HCT116 (cell line): ENCODE data around the gene SLC2A5. TPM values are rescaled to one million over a fixed set of nuclear protein-coding genes. Genes with fewer than 3 reads are reported as not detected.

Source experiments
- ATAC-seq: fragments of 200-7000 bp; cut with Tn5 transposase; 2 replicates; pipeline ENCODE4 v1.9.1; 2020; ENCODE audit warnings: mild to moderate bottlenecking, moderate library complexity
- BruUV-seq: library from RNA; stranded (reverse); fragments of 400-500 nt; replicated peaks from 2 replicates; lab custom pipeline; 2021; lab: Mats Ljungman, UMichigan
- CTCF ChIA-PET: fragments of 300-600 bp; sonication (Branson Sonifier 250); formaldehyde crosslinking; loops from one replicate; lab custom pipeline; 2021; ENCODE audit warnings: antibody characterized with exemption; lab: Charles Lee
- POLR2A ChIA-PET: fragments of 300-600, 350-600 bp; sonication (Branson Sonifier 250); formaldehyde crosslinking; loops from one replicate; lab custom pipeline; 2021; ENCODE audit warnings: antibody characterized with exemption; lab: Charles Lee
- RAD21 ChIA-PET, 2 experiments: fragments of 300-600 bp; sonication (Branson Sonifier 250); formaldehyde crosslinking; loops; one replicate each; lab custom pipeline; 2023; ENCODE audit warnings: low total read pairs in 2 of 2; ENCODE audit not compliant: uncharacterized antibody in 2 of 2, unreplicated experiment in 2 of 2, low non-redundant PET in 1 of 2; lab: Charles Lee
- DNase-seq: peaks from one replicate; pipeline ENCODE4 v3.0.0-alpha.2; 2010; ENCODE audit warnings: low read depth, low spot score
- H2AFZ ChIP-seq: fragments of 200-600 bp; shearing (Covaris generic), sonication (generic); 2 replicates; pipeline ENCODE4 v1.6.1; 2017; ENCODE audit warnings: low read depth, mixed run types, mixed read lengths, antibody characterized with exemption, low read length; ENCODE audit not compliant: poor library complexity, severe bottlenecking
- H3K27ac ChIP-seq: 2 replicates; pipeline ENCODE4 v1.5.1; 2012; ENCODE audit warnings: low read depth, low read length
- H3K27me3 ChIP-seq: fragments of 200-600 bp; sonication (generic); 2 replicates; pipeline ENCODE4 v1.6.1; 2016; ENCODE audit warnings: mixed run types, low read length, mixed read lengths; ENCODE audit not compliant: insufficient read depth
- H3K36me3 ChIP-seq, 2 experiments: fragments of 200-500 bp in 1 of 2; fragments of 200-600 bp in 1 of 2; sonication (Bioruptor generic) in 1 of 2; sonication (generic) in 1 of 2; 2 replicates each; pipeline versions ENCODE4 v1.5.1 to v1.6.1; 2014 to 2016; ENCODE audit warnings: low read length in 2 of 2, inconsistent platforms in 1 of 2, mixed read lengths in 1 of 2, mixed run types in 1 of 2; ENCODE audit not compliant: insufficient read depth in 2 of 2, control insufficient read depth in 1 of 2
- H3K4me1 ChIP-seq, 2 experiments: fragments of 200-600 bp in 1 of 2; sonication (generic) in 1 of 2; 2 replicates each; pipeline versions ENCODE4 v1.5.1 to v1.6.1; 2012 to 2017; ENCODE audit warnings: low read length in 2 of 2, inconsistent platforms in 1 of 2, mild to moderate bottlenecking in 1 of 2, mixed read lengths in 1 of 2, mixed run types in 1 of 2, moderate library complexity in 1 of 2; ENCODE audit not compliant: insufficient read depth in 2 of 2, control insufficient read depth in 1 of 2
- H3K4me2 ChIP-seq: fragments of 200-600 bp; sonication (generic); 2 replicates; pipeline ENCODE4 v1.6.1; 2017; ENCODE audit warnings: mixed run types, low read length, mixed read lengths
- H3K4me3 ChIP-seq, 2 experiments: fragments of 200-600 bp in 1 of 2; sonication (generic) in 1 of 2; replicated peaks in 1 of 2; 2 replicates each; pipeline ENCODE4 v1.5.1; 2011 to 2016; ENCODE audit warnings: low read length in 2 of 2, control low read depth in 1 of 2, low read depth in 1 of 2, mild to moderate bottlenecking in 1 of 2, mixed read lengths in 1 of 2, mixed run types in 1 of 2
- H3K79me2 ChIP-seq: fragments of 200-600 bp; sonication (generic); 2 replicates; pipeline ENCODE4 v1.6.1; 2017; ENCODE audit warnings: mild to moderate bottlenecking, mixed run types, low read length, moderate library complexity, mixed read lengths; ENCODE audit not compliant: insufficient read depth
- H3K9ac ChIP-seq: fragments of 200-600 bp; sonication (generic); 2 replicates; pipeline ENCODE4 v1.6.1; 2016; ENCODE audit warnings: low read length, mixed read lengths
- H3K9me2 ChIP-seq: fragments of 200-600 bp; sonication (generic), shearing (Covaris generic); 2 replicates; pipeline ENCODE4 v1.6.1; 2017; ENCODE audit warnings: mixed run types, mild to moderate bottlenecking, moderate library complexity; ENCODE audit not compliant: insufficient read depth
- H3K9me3 ChIP-seq, 2 experiments: fragments of 200-500 bp in 1 of 2; fragments of 200-600 bp in 1 of 2; sonication (Bioruptor generic) in 1 of 2; sonication (generic) in 1 of 2; 2 replicates each; pipeline ENCODE4 v1.6.1; 2014 to 2017; ENCODE audit warnings: low read length in 2 of 2, mixed read lengths in 2 of 2, inconsistent platforms in 1 of 2, low read depth in 1 of 2, mild to moderate bottlenecking in 1 of 2, mixed run types in 1 of 2, moderate library complexity in 1 of 2; ENCODE audit not compliant: control insufficient read depth in 1 of 2, insufficient read depth in 1 of 2
- H4K20me1 ChIP-seq: fragments of 200-600 bp; sonication (generic), shearing (Covaris generic); 2 replicates; pipeline ENCODE4 v1.6.1; 2017; ENCODE audit warnings: mixed run types, mild to moderate bottlenecking, moderate library complexity; ENCODE audit not compliant: insufficient read depth
- ATF3 ChIP-seq: IDR thresholded peaks from 2 replicates; pipeline ENCODE4 v1.6.1; 2012
- CBX3 ChIP-seq: IDR thresholded peaks from 2 replicates; pipeline ENCODE4 v1.6.1; 2012; ENCODE audit warnings: low read depth
- ELF1 ChIP-seq: IDR thresholded peaks from 2 replicates; pipeline ENCODE4 v1.6.1; 2012; ENCODE audit warnings: low read depth, borderline replicate concordance
- EZH2phosphoT487 ChIP-seq: fragments of 200-600 bp; IDR thresholded peaks from 2 replicates; pipeline ENCODE4 v1.6.1; 2018; ENCODE audit warnings: antibody characterized with exemption, borderline replicate concordance
- FOSL1 ChIP-seq: IDR thresholded peaks from 2 replicates; pipeline ENCODE4 v1.6.1; 2012; ENCODE audit warnings: low read depth
- JUND ChIP-seq: IDR thresholded peaks from 2 replicates; pipeline ENCODE4 v1.6.1; 2012
- MAX ChIP-seq: IDR thresholded peaks from 2 replicates; pipeline ENCODE4 v1.6.1; 2012
- POLR2A ChIP-seq: IDR thresholded peaks from 2 replicates; pipeline ENCODE4 v1.7.0; 2011; ENCODE audit warnings: borderline replicate concordance; ENCODE audit not compliant: insufficient read depth, insufficient read length; ENCODE audit errors: extremely low read depth
- RAD21 ChIP-seq: IDR thresholded peaks from 2 replicates; pipeline ENCODE4 v1.6.1; 2012; ENCODE audit warnings: low read depth, mild to moderate bottlenecking
- YY1 ChIP-seq: IDR thresholded peaks from 2 replicates; pipeline ENCODE4 v1.6.1; 2011; ENCODE audit warnings: low read length, low read depth, moderate library complexity, mild to moderate bottlenecking; ENCODE audit not compliant: insufficient replicate concordance; ENCODE audit errors: extremely low read depth
- ZBTB33 ChIP-seq: IDR thresholded peaks from 2 replicates; pipeline ENCODE4 v1.6.1; 2011; ENCODE audit warnings: mild to moderate bottlenecking, low read length, moderate library complexity; ENCODE audit not compliant: insufficient replicate concordance; ENCODE audit errors: extremely low read depth
- ZNF274 ChIP-seq: fragments of 200-500 bp; sonication (Bioruptor generic); IDR thresholded peaks from 2 replicates; pipeline ENCODE4 v1.6.1; 2014; ENCODE audit warnings: mild to moderate bottlenecking, low read depth, low read length, inconsistent platforms
- intact Hi-C: fragments of 100-400 bp; cut with micrococcal nuclease; formaldehyde crosslinking; loops from 2 replicates; pipeline ENCODE4 v1.10.0; 2022
- total RNA-seq: library from RNA; stranded (reverse); gene quantifications from one replicate; pipeline ENCODE4 v1.2.1, GENCODE V29; 2021; ENCODE audit not compliant: unreplicated experiment

SLC2A5 gene
- total RNA-seq, 1 experiment from 2014 or later, result not detected

- RAD21 ChIA-PET, result no interaction called here
- Histone ChIP-seq H3K9ac (no peak overlapping the region), H3K4me3 (no peak overlapping the region), H3K4me2 (no peak overlapping the region), H3K36me3 (no peaks in the 10 kb centered on the region), H2AFZ (no peak overlapping the region), H4K20me1 (no peaks in the 10 kb centered on the region), H3K4me1 (peaks cover 0 to 3% of the 10 kb centered on the region in 2 experiments; a peak in 2 of 4 replicates), H3K27ac (no peak overlapping the region), H3K27me3 (no peaks in the 10 kb centered on the region), H3K9me3 (no peaks in the 10 kb centered on the region), H3K9me2 (no peaks in the 10 kb centered on the region), H3K79me2 (no peaks in the 10 kb centered on the region; the same call in 1 of the 2 replicates)
- TF ChIP-seq JUND (no peak), FOSL1 (no peak), EZH2phosphoT487 (no peak), CBX3 (no peak), POLR2A (no peak), YY1 (no peak), RAD21 (no peak)
- intact Hi-C loops, result loop anchor here (5.0 kb wide), 1 partner anchor 379 kb away; no protein-coding TSS in a partner anchor
- ATAC-seq (no peak), DNase-seq (no peak)
- CTCF ChIA-PET, result interaction anchor here (0.7 kb wide), 1 partner anchor 22 kb away, joined by 3 read pairs; no protein-coding TSS in a partner anchor
- POLR2A ChIA-PET, result no interaction called here
- BruUV-seq, result no TSS peak
These were observed 43.8 kb upstream of the SLC2A5 start for GRCh38 chr1:9112961-9113880.

- Histone ChIP-seq H3K4me3 (no peak overlapping the region), H3K9ac (no peak overlapping the region), H3K9me3 (no peaks in the 10 kb centered on the region), H3K79me2 (no peaks in the 10 kb centered on the region), H3K9me2 (no peaks in the 10 kb centered on the region), H3K4me2 (no peak overlapping the region), H3K27ac (no peak overlapping the region), H3K4me1 (peaks cover 0 to 3% of the 10 kb centered on the region in 2 experiments; a peak in 2 of 4 replicates), H3K36me3 (no peaks in the 10 kb centered on the region), H3K27me3 (no peaks in the 10 kb centered on the region), H2AFZ (no peak overlapping the region), H4K20me1 (no peaks in the 10 kb centered on the region)
- RAD21 ChIA-PET, result interaction anchor here in 1 of 2 experiments (0.7 kb wide), 1 partner anchor 30 kb away, joined by 3 read pairs; no protein-coding TSS in a partner anchor
- CTCF ChIA-PET, result interaction anchor here (1.8 to 3.3 kb wide), 5 partner anchors 10 to 379 kb away, joined by 7 to 54 read pairs (median 13); partner anchors contain the start of gene H6PD
- no TSS peak for BruUV-seq
- POLR2A ChIA-PET, result interaction anchor here (1.6 kb wide), 1 partner anchor 85 kb away, joined by 6 read pairs; no protein-coding TSS in a partner anchor
- intact Hi-C loops, result loop anchor here (2.0 to 5.0 kb wide), 2 partner anchors 139 to 380 kb away; no protein-coding TSS in a partner anchor
- ATAC-seq (no peak), DNase-seq (no peak)
- TF ChIP-seq ZNF274, result no peak
- no peak for TF ChIP-seq YY1
- TF ChIP-seq ATF3, result no peak
- TF ChIP-seq FOSL1, result no peak
- TF ChIP-seq ELF1, result no peak
- no peak for TF ChIP-seq ZBTB33
- no peak for TF ChIP-seq MAX
These were observed 42.5 kb upstream of the SLC2A5 start for GRCh38 chr1:9111957-9112356.
